H9 (cell line): ENCODE measurements around the gene CNGA4. TPM values are rescaled to one million over a fixed set of nuclear protein-coding genes. Genes with fewer than 3 reads are reported as not detected.

Experiments used
- DNase-seq: peaks from one replicate; pipeline ENCODE4 v3.0.0-alpha.2; 2017
- H2AFZ ChIP-seq: one replicate; pipeline ENCODE4 v1.6.1; 2013; ENCODE audit warnings: mild to moderate bottlenecking, low read length, control low read depth, moderate library complexity
- H2AK5ac ChIP-seq: 2 replicates; pipeline ENCODE4 v1.6.1; 2013; ENCODE audit warnings: low read length, control low read depth, mixed read lengths; ENCODE audit not compliant: insufficient read length
- H2BK120ac ChIP-seq: one replicate; pipeline ENCODE4 v1.6.1; 2013; ENCODE audit warnings: low read depth, mild to moderate bottlenecking, low read length, control low read depth, inconsistent platforms; ENCODE audit not compliant: poor library complexity, severe bottlenecking
- H2BK12ac ChIP-seq: 2 replicates; pipeline ENCODE4 v1.6.1; 2013; ENCODE audit warnings: low read length, control low read depth, mixed read lengths, low read depth; ENCODE audit not compliant: insufficient read length
- H2BK15ac ChIP-seq: 2 replicates; pipeline ENCODE4 v1.6.1; 2013; ENCODE audit warnings: low read depth, low read length, control low read depth
- H2BK20ac ChIP-seq: one replicate; pipeline ENCODE4 v1.6.1; 2013; ENCODE audit warnings: low read depth, mild to moderate bottlenecking, low read length, control low read depth, inconsistent platforms; ENCODE audit not compliant: poor library complexity, severe bottlenecking
- H2BK5ac ChIP-seq: 2 replicates; pipeline ENCODE4 v1.6.1; 2013; ENCODE audit warnings: low read length, control low read depth, mixed read lengths; ENCODE audit not compliant: insufficient read length
- H3K14ac ChIP-seq: 2 replicates; pipeline ENCODE4 v1.6.1; 2013; ENCODE audit warnings: low read length, control low read depth; ENCODE audit not compliant: insufficient read depth
- H3K18ac ChIP-seq: 2 replicates; pipeline ENCODE4 v1.6.1; 2013; ENCODE audit warnings: low read depth, mild to moderate bottlenecking, mixed read lengths, low read length, control low read depth; ENCODE audit not compliant: insufficient read length
- H3K23ac ChIP-seq: 2 replicates; pipeline ENCODE4 v1.6.1; 2013; ENCODE audit warnings: low read length, control low read depth, mixed read lengths, low read depth; ENCODE audit not compliant: insufficient read length
- H3K23me2 ChIP-seq: 2 replicates; pipeline ENCODE4 v1.6.1; 2013; ENCODE audit warnings: low read depth, mild to moderate bottlenecking, mixed read lengths, low read length, control low read depth; ENCODE audit not compliant: insufficient read length, poor library complexity, severe bottlenecking
- H3K27ac ChIP-seq: 2 replicates; pipeline ENCODE4 v1.5.1; 2013; ENCODE audit warnings: low read length, control low read depth, mixed read lengths, low read depth; ENCODE audit not compliant: insufficient read length
- H3K27me3 ChIP-seq: 2 replicates; pipeline ENCODE4 v1.6.1; 2013; ENCODE audit warnings: low read length, control low read depth, inconsistent platforms; ENCODE audit not compliant: insufficient read depth
- H3K4ac ChIP-seq: 2 replicates; pipeline ENCODE4 v1.6.1; 2013; ENCODE audit warnings: low read depth, mild to moderate bottlenecking, control low read depth, inconsistent platforms, low read length, moderate library complexity
- H3K4me1 ChIP-seq: 2 replicates; pipeline ENCODE4 v1.6.1; 2013; ENCODE audit warnings: low read length, control low read depth, inconsistent platforms; ENCODE audit not compliant: insufficient read depth
- H3K4me2 ChIP-seq: 2 replicates; pipeline ENCODE4 v1.6.1; 2013; ENCODE audit warnings: low read length, control low read depth, mixed read lengths; ENCODE audit not compliant: insufficient read length, insufficient read depth
- H3K56ac ChIP-seq: 2 replicates; pipeline ENCODE4 v1.6.1; 2013; ENCODE audit warnings: low read depth, mild to moderate bottlenecking, mixed read lengths, low read length, control low read depth; ENCODE audit not compliant: insufficient read length
- H3K79me1 ChIP-seq: 2 replicates; pipeline ENCODE4 v1.6.1; 2013; ENCODE audit warnings: low read depth, mild to moderate bottlenecking, moderate library complexity, low read length, control low read depth, inconsistent platforms; ENCODE audit not compliant: insufficient read depth, poor library complexity, severe bottlenecking
- H3K79me2 ChIP-seq: 2 replicates; pipeline ENCODE4 v1.6.1; 2013; ENCODE audit warnings: low read length, control low read depth, inconsistent platforms; ENCODE audit not compliant: insufficient read depth
- H3K9ac ChIP-seq: 2 replicates; pipeline ENCODE4 v1.6.1; 2013; ENCODE audit warnings: low read length, control low read depth, mixed read lengths; ENCODE audit not compliant: insufficient read length; ENCODE audit errors: extremely low read depth
- H3K9me3 ChIP-seq: one replicate; pipeline ENCODE4 v1.6.1; 2013; ENCODE audit warnings: low read depth, low read length, inconsistent platforms; ENCODE audit not compliant: control insufficient read depth
- H3T11ph ChIP-seq: one replicate; pipeline ENCODE4 v1.6.1; 2013; ENCODE audit warnings: mild to moderate bottlenecking, low read length, control low read depth, inconsistent platforms
- H4K20me1 ChIP-seq: one replicate; pipeline ENCODE4 v1.6.1; 2013; ENCODE audit not compliant: control insufficient read depth, insufficient read length, insufficient read depth
- H4K5ac ChIP-seq: 2 replicates; pipeline ENCODE4 v1.6.1; 2013; ENCODE audit warnings: low read depth, mild to moderate bottlenecking, mixed read lengths, low read length, control low read depth; ENCODE audit not compliant: insufficient read length
- H4K8ac ChIP-seq: replicated peaks from 2 replicates; pipeline ENCODE4 v1.6.1; 2013; ENCODE audit warnings: low read length, control low read depth, mixed read lengths, low read depth; ENCODE audit not compliant: insufficient read length
- H4K91ac ChIP-seq: 2 replicates; pipeline ENCODE4 v1.6.1; 2013; ENCODE audit warnings: low read depth, mild to moderate bottlenecking, moderate library complexity, mixed read lengths, low read length, control low read depth; ENCODE audit not compliant: insufficient read length
- H3K27ac Mint-ChIP-seq, 3 experiments: 2 replicates in 2 of 3; 3 replicates in 1 of 3; pipeline ENCODE4 v1.8.0; 2020 to 2021; ENCODE audit warnings: mixed read lengths in 3 of 3, mild to moderate bottlenecking in 1 of 3, moderate library complexity in 1 of 3
- H3K27me3 Mint-ChIP-seq: 2 replicates; pipeline ENCODE4 v1.8.0; 2021; ENCODE audit warnings: low read depth, mild to moderate bottlenecking, moderate library complexity, mixed read lengths
- H3K36me3 Mint-ChIP-seq, 3 experiments: 2 replicates in 2 of 3; 3 replicates in 1 of 3; pipeline ENCODE4 v1.8.0; 2020 to 2021; ENCODE audit warnings: low read depth in 3 of 3, mixed read lengths in 3 of 3; ENCODE audit not compliant: insufficient read depth in 1 of 3
- H3K4me1 Mint-ChIP-seq, 2 experiments: 2 replicates each; pipeline ENCODE4 v1.8.0; 2020; ENCODE audit warnings: mixed read lengths in 2 of 2
- H3K4me3 Mint-ChIP-seq, 2 experiments: 2 replicates in 1 of 2; 3 replicates in 1 of 2; pipeline ENCODE4 v1.8.0; 2020 to 2021; ENCODE audit warnings: mild to moderate bottlenecking in 2 of 2, mixed read lengths in 2 of 2, moderate library complexity in 1 of 2
- H3K9me3 Mint-ChIP-seq, 2 experiments: 2 replicates in 1 of 2; 3 replicates in 1 of 2; pipeline ENCODE4 v1.8.0; 2020; ENCODE audit warnings: mild to moderate bottlenecking in 2 of 2, mixed read lengths in 2 of 2, moderate library complexity in 1 of 2
- CTCF ChIP-seq: fragments of 200-600 bp; sonication (generic); conservative IDR thresholded peaks from 3 replicates; pipeline ENCODE4 v1.8.0; 2021; ENCODE audit warnings: antibody characterized with exemption, mild to moderate bottlenecking
- WGBS: extraction: QIAGEN DNeasy Blood & Tissue Kit; methylation state at CpG from one replicate; pipeline ENCODE4 v1.1.7; 2013; ENCODE audit warnings: missing lambda C conversion rate, low lambda C conversion rate, mixed read lengths; ENCODE audit not compliant: insufficient read length; ENCODE audit errors: extremely low coverage; 5-methylcytosine and 5-hydroxymethylcytosine counted together
- total RNA-seq: library from RNA; stranded (reverse); gene quantifications from 2 replicates; pipeline ENCODE4 v1.2.1, GENCODE V29; 2021

CNGA4 gene
- total RNA-seq, 1 experiment from 2014 or later, result 0.11 TPM

- H4K5ac ChIP-seq, result no peak overlapping the region
- no peak for TF ChIP-seq CTCF
- H2BK15ac ChIP-seq, result no peak overlapping the region
- H2AK5ac ChIP-seq, result no peak overlapping the region
- no peak overlapping the region for H2BK120ac ChIP-seq
- H3K27ac ChIP-seq, result no peak overlapping the region
- H2BK5ac ChIP-seq, result no peak overlapping the region
- DNase-seq, result no peak
- no peak overlapping the region for H2BK12ac ChIP-seq
- no peaks in the 10 kb centered on the region for H4K20me1 ChIP-seq
- H3K23ac ChIP-seq, result no peak overlapping the region
- Mint-ChIP-seq H3K27me3 (peaks cover 98% of the 10 kb centered on the region), H3K4me1 (peaks cover 29 to 33% of the 10 kb centered on the region in 2 experiments), H3K4me3 (no peak overlapping the region), H3K9me3 (no peaks in the 10 kb centered on the region; a peak in 1 of 5 replicates), H3K36me3 (no peaks in the 10 kb centered on the region), H3K27ac (no peak overlapping the region)
- H3K9me3 ChIP-seq, result no peaks in the 10 kb centered on the region
- H3T11ph ChIP-seq, result no peak overlapping the region
- H4K91ac ChIP-seq, result no peak overlapping the region
- no peak overlapping the region for H3K14ac ChIP-seq
- H3K79me1 ChIP-seq, result no peaks in the 10 kb centered on the region
- no peaks in the 10 kb centered on the region for H3K23me2 ChIP-seq
- no peaks in the 10 kb centered on the region for H3K4me1 ChIP-seq
- no peak overlapping the region for H3K9ac ChIP-seq
- no peak overlapping the region for H4K8ac ChIP-seq
- no peak overlapping the region for H2BK20ac ChIP-seq
- no peak overlapping the region for H3K4me2 ChIP-seq
- no peak overlapping the region for H3K4ac ChIP-seq
- no peak overlapping the region for H3K56ac ChIP-seq
- no CpG with 5 or more reads among the region's 4 CpGs for WGBS
- H2AFZ ChIP-seq, result no peak overlapping the region
- no peaks in the 10 kb centered on the region for H3K79me2 ChIP-seq
- H3K18ac ChIP-seq, result no peak overlapping the region
- H3K27me3 ChIP-seq, result peaks cover 16% of the 10 kb centered on the region; the same call in 1 of the 2 replicates
These were observed 44.6 kb downstream of the CNGA4 start for GRCh38 chr11:6283453-6284023.
